Transverse colon (tissue), 4 donors: ENCODE data around the gene HDGFL3.
"Not testable (repeated sequence)": the region's sequence is repeated elsewhere in the genome, so short reads cannot be mapped to it uniquely, and the experiment has no call there.

ENCODE experiments used
- POLR2A ChIP-seq: fragments of 450-650 bp; IDR thresholded peaks from one replicate; pipeline ENCODE4 v1.6.1; 2016; ENCODE audit warnings: antibody characterized with exemption, mild to moderate bottlenecking, moderate library complexity
- POLR2AphosphoS5 ChIP-seq, 3 donors: sonication (generic); formaldehyde crosslinking; IDR thresholded peaks; one replicate each; pipeline ENCODE4 v1.6.1; 2016; ENCODE audit warnings: antibody characterized with exemption in 3 of 3
- TF ChIP-seq, protein P1 (sequence below), 5 experiments: fragments of 200-600 bp in 3 of 5; fragments of 450-650 bp in 2 of 5; sonication (generic) in 3 of 5; IDR thresholded peaks; 1 replicate in 2 of 5; 2 replicates in 3 of 5; pipeline ENCODE4 v1.5.1; 2016 to 2017; ENCODE audit warnings: antibody characterized with exemption in 5 of 5, inconsistent platforms in 3 of 5, mild to moderate bottlenecking in 2 of 5, moderate library complexity in 1 of 5

DNA sequence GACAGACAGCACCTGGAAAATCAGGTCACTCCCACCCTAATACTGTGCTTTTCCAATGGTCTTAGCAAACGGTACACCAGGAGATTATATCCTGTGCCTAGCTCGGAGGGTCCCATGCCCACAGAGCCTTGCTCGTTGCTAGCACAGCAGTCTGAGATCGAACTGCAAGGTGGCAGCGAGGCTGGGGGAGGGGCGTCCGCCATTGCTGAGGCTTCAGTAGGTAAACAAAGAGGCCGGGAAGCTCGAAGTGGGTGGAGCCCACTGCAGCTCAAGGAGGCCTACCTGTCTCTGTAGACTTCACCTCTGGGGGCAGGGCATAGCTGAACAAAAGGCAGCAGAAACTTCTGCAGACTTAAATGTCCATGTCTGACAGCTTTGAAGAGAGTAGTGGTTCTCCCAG lies 14.2 kb upstream of the HDGFL3 start:
- TF ChIP-seq, protein P1, sequence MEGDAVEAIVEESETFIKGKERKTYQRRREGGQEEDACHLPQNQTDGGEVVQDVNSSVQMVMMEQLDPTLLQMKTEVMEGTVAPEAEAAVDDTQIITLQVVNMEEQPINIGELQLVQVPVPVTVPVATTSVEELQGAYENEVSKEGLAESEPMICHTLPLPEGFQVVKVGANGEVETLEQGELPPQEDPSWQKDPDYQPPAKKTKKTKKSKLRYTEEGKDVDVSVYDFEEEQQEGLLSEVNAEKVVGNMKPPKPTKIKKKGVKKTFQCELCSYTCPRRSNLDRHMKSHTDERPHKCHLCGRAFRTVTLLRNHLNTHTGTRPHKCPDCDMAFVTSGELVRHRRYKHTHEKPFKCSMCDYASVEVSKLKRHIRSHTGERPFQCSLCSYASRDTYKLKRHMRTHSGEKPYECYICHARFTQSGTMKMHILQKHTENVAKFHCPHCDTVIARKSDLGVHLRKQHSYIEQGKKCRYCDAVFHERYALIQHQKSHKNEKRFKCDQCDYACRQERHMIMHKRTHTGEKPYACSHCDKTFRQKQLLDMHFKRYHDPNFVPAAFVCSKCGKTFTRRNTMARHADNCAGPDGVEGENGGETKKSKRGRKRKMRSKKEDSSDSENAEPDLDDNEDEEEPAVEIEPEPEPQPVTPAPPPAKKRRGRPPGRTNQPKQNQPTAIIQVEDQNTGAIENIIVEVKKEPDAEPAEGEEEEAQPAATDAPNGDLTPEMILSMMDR (IDR thresholded peaks at IDR 0.05), result not testable (repeated sequence)
- not testable (repeated sequence) for TF ChIP-seq POLR2A; POLR2AphosphoS5 (IDR thresholded peaks at IDR 0.05)
